Measurements from ENCODE around the gene IFNA5. TPM values are rescaled to one million over a fixed set of nuclear protein-coding genes. Genes with fewer than 3 reads are reported as not detected.

IFNA5 gene
- total RNA-seq, 2 experiments from 2014 or later: not detected

GRCh38 chr9:21317956-21318923, 13.1 kb upstream of the IFNA5 start:
- Mint-ChIP-seq H3K4me3 (no peak overlapping the region), H3K36me3 (ENCODE audit: low read depth) (peaks cover 13% of the 10 kb centered on the region), H3K9me3 (no peaks in the 10 kb centered on the region), H3K27ac (no peak overlapping the region), H3K27me3 (peaks cover 5% of the 10 kb centered on the region), H3K4me1 (peaks cover 3% of the 10 kb centered on the region)
- DNase-seq: peak; percentile 49
- CTCF ChIA-PET: interaction anchor here (0.7 to 1.1 kb wide), 3 partner anchors 89 to 161 kb away, joined by 3 to 4 read pairs (median 3); no protein-coding TSS in a partner anchor
- POLR2A ChIA-PET: no interaction called here

- POLR2A ChIA-PET: no interaction called here
- H3K27ac Mint-ChIP-seq: no peak overlapping the region
- H3K27me3 Mint-ChIP-seq: peaks cover 5% of the 10 kb centered on the region
- H3K9me3 Mint-ChIP-seq: no peaks in the 10 kb centered on the region
- H3K4me3 Mint-ChIP-seq: no peak overlapping the region
- CTCF ChIA-PET: no interaction called here
- peaks cover 3% of the 10 kb centered on the region for H3K4me1 Mint-ChIP-seq
- H3K36me3 Mint-ChIP-seq (ENCODE audit: low read depth): peaks cover 4% of the 10 kb centered on the region
- DNase-seq: no peak
These were observed 11.7 kb upstream of the IFNA5 start for GRCh38 chr9:21316860-21317259.

- POLR2A ChIA-PET: no interaction called here
- Mint-ChIP-seq H3K4me1 (peaks cover 3% of the 10 kb centered on the region), H3K27me3 (peaks cover 5% of the 10 kb centered on the region), H3K4me3 (no peak overlapping the region), H3K9me3 (no peaks in the 10 kb centered on the region), H3K27ac (no peak overlapping the region), H3K36me3 (ENCODE audit: low read depth) (peaks cover 4% of the 10 kb centered on the region)
- DNase-seq: no peak
- CTCF ChIA-PET: no interaction called here
These were observed 11.1 kb upstream of the IFNA5 start for GRCh38 chr9:21316032-21316842.

GRCh38 chr9:21314152-21314551, 9.0 kb upstream of the IFNA5 start:
- no peak for DNase-seq
- no peaks in the 10 kb centered on the region for H3K9me3 Mint-ChIP-seq
- ChIA-PET POLR2A (no interaction called here), CTCF (interaction anchor here (1.1 kb wide), 1 partner anchor 159 kb away, joined by 3 read pairs; no protein-coding TSS in a partner anchor)
- H3K36me3 Mint-ChIP-seq (ENCODE audit: low read depth): no peaks in the 10 kb centered on the region
- peaks cover 9% of the 10 kb centered on the region for H3K27me3 Mint-ChIP-seq
- no peak overlapping the region for H3K4me3 Mint-ChIP-seq
- H3K27ac Mint-ChIP-seq: no peak overlapping the region
- H3K4me1 Mint-ChIP-seq: peaks cover 3% of the 10 kb centered on the region

GRCh38 chr9:21311889-21312288, 6.8 kb upstream of the IFNA5 start:
- Mint-ChIP-seq H3K4me3 (no peak overlapping the region), H3K27ac (no peak overlapping the region), H3K36me3 (ENCODE audit: low read depth) (no peaks in the 10 kb centered on the region), H3K4me1 (no peaks in the 10 kb centered on the region), H3K9me3 (no peaks in the 10 kb centered on the region), H3K27me3 (peaks cover 22% of the 10 kb centered on the region)
- ChIA-PET POLR2A (no interaction called here), CTCF (no interaction called here)
- no peak for DNase-seq

- ChIA-PET CTCF (interaction anchor here (1.5 to 1.7 kb wide), 2 partner anchors 30 to 139 kb away, joined by 3 to 4 read pairs; no protein-coding TSS in a partner anchor), POLR2A (no interaction called here)
- Mint-ChIP-seq H3K4me3 (no peak overlapping the region), H3K27ac (no peak overlapping the region), H3K4me1 (peaks cover 3% of the 10 kb centered on the region), H3K9me3 (no peaks in the 10 kb centered on the region), H3K27me3 (peaks cover 43% of the 10 kb centered on the region), H3K36me3 (ENCODE audit: low read depth) (no peaks in the 10 kb centered on the region)
- DNase-seq: no peak
These were observed 9.1 kb downstream of the IFNA5 start for GRCh38 chr9:21295992-21296391.

- no peak for DNase-seq
- H3K36me3 Mint-ChIP-seq (ENCODE audit: low read depth): no peaks in the 10 kb centered on the region
- POLR2A ChIA-PET: no interaction called here
- H3K4me3 Mint-ChIP-seq: no peak overlapping the region
- peaks cover 37% of the 10 kb centered on the region for H3K27me3 Mint-ChIP-seq
- H3K27ac Mint-ChIP-seq: no peak overlapping the region
- H3K9me3 Mint-ChIP-seq: no peaks in the 10 kb centered on the region
- CTCF ChIA-PET: interaction anchor here (1.5 to 1.7 kb wide), 2 partner anchors 31 to 140 kb away, joined by 3 to 4 read pairs; no protein-coding TSS in a partner anchor
- peaks cover 3% of the 10 kb centered on the region for H3K4me1 Mint-ChIP-seq
These were observed 10.1 kb downstream of the IFNA5 start for GRCh38 chr9:21294904-21295538.

GRCh38 chr9:21294364-21294774, 10.7 kb downstream of the IFNA5 start:
- CTCF ChIA-PET: no interaction called here

GRCh38 chr9:21289848-21290247, 15.3 kb downstream of the IFNA5 start:
- H3K27me3 Mint-ChIP-seq: peaks cover 25% of the 10 kb centered on the region
- no peaks in the 10 kb centered on the region for H3K4me1 Mint-ChIP-seq
- no peaks in the 10 kb centered on the region for H3K9me3 Mint-ChIP-seq
- POLR2A ChIA-PET: no interaction called here
- no peaks in the 10 kb centered on the region for H3K36me3 Mint-ChIP-seq (ENCODE audit: low read depth)
- DNase-seq: no peak
- no peak overlapping the region for H3K4me3 Mint-ChIP-seq
- H3K27ac Mint-ChIP-seq: no peak overlapping the region
- CTCF ChIA-PET: no interaction called here

More at GRCh38 chr9:21294364-21294774, 10.7 kb downstream of the IFNA5 start:
- Mint-ChIP-seq H3K36me3 (ENCODE audit: low read depth) (no peaks in the 10 kb centered on the region), H3K4me1 (peaks cover 3% of the 10 kb centered on the region), H3K9me3 (no peaks in the 10 kb centered on the region), H3K4me3 (no peak overlapping the region), H3K27ac (no peak overlapping the region), H3K27me3 (peaks cover 34% of the 10 kb centered on the region)
- POLR2A ChIA-PET: no interaction called here
- DNase-seq: no peak

GRCh38 chr9:21287280-21287679, 17.8 kb downstream of the IFNA5 start:
- no peak for DNase-seq
- H3K27me3 Mint-ChIP-seq: peaks cover 14% of the 10 kb centered on the region
- H3K36me3 Mint-ChIP-seq (ENCODE audit: low read depth): no peaks in the 10 kb centered on the region
- ChIA-PET POLR2A (no interaction called here), CTCF (no interaction called here)
- H3K4me1 Mint-ChIP-seq: no peaks in the 10 kb centered on the region
- no peaks in the 10 kb centered on the region for H3K9me3 Mint-ChIP-seq
- no peak overlapping the region for H3K27ac Mint-ChIP-seq
- H3K4me3 Mint-ChIP-seq: no peak overlapping the region

- no peaks in the 10 kb centered on the region for H3K4me1 Mint-ChIP-seq
- peaks cover 14% of the 10 kb centered on the region for H3K27me3 Mint-ChIP-seq
- no peak overlapping the region for H3K4me3 Mint-ChIP-seq
- ChIA-PET POLR2A (no interaction called here), CTCF (no interaction called here)
- no peaks in the 10 kb centered on the region for H3K36me3 Mint-ChIP-seq (ENCODE audit: low read depth)
- no peak for DNase-seq
- H3K9me3 Mint-ChIP-seq: no peaks in the 10 kb centered on the region
- H3K27ac Mint-ChIP-seq: no peak overlapping the region
These were observed 18.5 kb downstream of the IFNA5 start for GRCh38 chr9:21286659-21287058.

GRCh38 chr9:21286099-21286498, 19.0 kb downstream of the IFNA5 start:
- Mint-ChIP-seq H3K27me3 (peaks cover 20% of the 10 kb centered on the region), H3K9me3 (no peaks in the 10 kb centered on the region), H3K36me3 (ENCODE audit: low read depth) (no peaks in the 10 kb centered on the region), H3K4me3 (no peak overlapping the region), H3K27ac (no peak overlapping the region), H3K4me1 (no peaks in the 10 kb centered on the region)
- ChIA-PET POLR2A (no interaction called here), CTCF (no interaction called here)
- DNase-seq: no peak

GRCh38 chr9:21281275-21281674, 23.8 kb downstream of the IFNA5 start:
- Mint-ChIP-seq H3K4me3 (no peak overlapping the region), H3K4me1 (no peaks in the 10 kb centered on the region), H3K36me3 (ENCODE audit: low read depth) (no peaks in the 10 kb centered on the region), H3K9me3 (no peaks in the 10 kb centered on the region), H3K27ac (no peak overlapping the region), H3K27me3 (peaks cover 40% of the 10 kb centered on the region)
- ChIA-PET POLR2A (no interaction called here), CTCF (no interaction called here)
- DNase-seq: no peak

Measured in activated CD4-positive, alpha-beta T cell treated with anti-CD3 and anti-CD28 coated beads, Interleukin-2, amount 10 ng/mL, durations not matched to agents 7 days and 5 days (primary cell).